ENCODE measurements around the gene GSE1.

Gene GSE1

DNA sequence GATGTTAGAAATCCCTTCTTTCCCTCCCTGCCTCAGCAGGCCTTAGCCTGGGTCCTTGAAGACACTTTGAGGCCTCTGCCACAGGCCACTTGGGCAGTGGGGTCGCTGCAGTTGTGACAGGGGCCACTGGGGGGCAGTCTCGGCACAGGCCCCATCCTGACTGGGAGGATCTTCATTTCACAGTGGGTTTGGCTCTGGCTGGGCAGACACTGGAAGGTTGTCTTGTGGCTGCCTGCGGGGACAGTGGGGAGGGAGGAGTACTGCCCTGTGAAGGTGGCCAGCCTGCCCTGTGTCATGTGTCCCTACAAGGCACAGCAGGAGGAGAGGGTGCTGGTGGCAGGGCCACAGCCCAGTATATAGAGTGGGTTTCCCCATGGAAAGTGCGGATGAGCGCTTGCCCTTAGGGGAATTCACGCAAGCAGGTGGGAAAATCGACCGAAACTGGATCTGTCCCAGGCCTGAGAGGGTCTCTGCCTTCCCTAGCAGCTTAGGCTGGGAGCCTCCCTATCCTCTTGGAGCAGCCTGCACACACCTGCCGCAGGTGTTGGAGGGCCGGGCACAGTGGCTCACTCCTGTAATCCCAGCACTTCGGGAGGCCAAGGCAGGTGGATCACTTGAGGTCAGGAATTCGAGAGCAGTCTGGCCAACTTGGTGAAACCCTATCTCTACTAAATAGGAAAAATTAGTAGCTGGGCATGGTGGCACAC is 46.8 kb downstream of the GSE1 start:
- no peak overlapping the region for H3K4me3 ChIP-seq (ENCODE audit: low read length)
- no peaks in the 10 kb centered on the region for H3K9me3 ChIP-seq (ENCODE audit: low read length)
- peaks cover 64% of the 10 kb centered on the region for H3K36me3 ChIP-seq (ENCODE audit: insufficient read depth, low read length)
- H2AFZ ChIP-seq (ENCODE audit: low read depth, low read length) = no peak overlapping the region
- peaks cover 42% of the 10 kb centered on the region for H3K4me1 ChIP-seq (ENCODE audit: insufficient read depth, low read length)
- H3K27me3 ChIP-seq (ENCODE audit: insufficient read depth, low read length) = no peaks in the 10 kb centered on the region

DNA sequence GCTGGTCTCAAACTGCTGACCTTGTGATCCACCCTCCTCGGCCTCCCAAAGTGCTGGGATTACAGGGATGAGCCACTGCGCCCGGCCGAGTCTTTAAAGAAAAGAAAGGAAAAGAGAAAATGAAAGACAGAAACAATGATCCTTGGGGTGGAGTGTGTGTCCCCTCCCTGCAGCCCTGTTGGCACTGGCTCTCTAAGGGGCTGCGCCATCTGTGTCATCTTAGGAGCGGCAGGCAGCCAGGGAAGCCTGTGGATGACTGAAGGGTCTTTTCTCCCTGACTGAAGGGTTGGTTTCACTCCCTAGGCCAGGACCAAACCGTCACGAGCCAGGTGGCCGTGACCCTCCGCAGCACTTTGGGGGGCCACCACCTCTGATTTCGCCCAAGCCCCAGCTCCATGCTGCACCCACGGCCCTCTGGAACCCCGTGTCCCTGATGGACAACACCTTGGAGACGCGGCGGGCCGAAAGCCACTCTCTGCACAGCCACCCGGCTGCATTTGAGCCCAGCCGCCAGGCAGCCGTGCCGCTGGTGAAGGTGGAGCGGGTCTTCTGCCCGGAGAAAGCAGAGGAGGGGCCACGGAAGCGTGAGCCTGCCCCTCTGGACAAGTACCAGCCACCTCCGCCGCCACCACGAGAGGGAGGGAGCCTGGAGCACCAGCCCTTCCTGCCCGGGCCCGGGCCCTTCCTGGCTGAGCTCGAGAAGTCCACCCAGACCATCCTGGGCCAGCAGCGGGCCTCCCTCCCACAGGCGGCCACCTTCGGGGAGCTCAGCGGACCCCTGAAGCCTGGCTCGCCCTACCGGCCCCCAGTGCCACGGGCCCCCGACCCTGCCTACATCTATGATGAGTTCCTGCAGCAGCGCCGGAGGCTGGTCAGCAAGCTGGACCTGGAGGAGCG is 48.0 kb downstream of the GSE1 start:
- no peak overlapping the region for H2AFZ ChIP-seq (ENCODE audit: low read depth, low read length)
- H3K4me3 ChIP-seq (ENCODE audit: low read length) = no peak overlapping the region
- peaks cover 42% of the 10 kb centered on the region for H3K4me1 ChIP-seq (ENCODE audit: insufficient read depth, low read length)
- peaks cover 64% of the 10 kb centered on the region for H3K36me3 ChIP-seq (ENCODE audit: insufficient read depth, low read length)
- no peaks in the 10 kb centered on the region for H3K9me3 ChIP-seq (ENCODE audit: low read length)
- H3K27me3 ChIP-seq (ENCODE audit: insufficient read depth, low read length) = no peaks in the 10 kb centered on the region

DNA sequence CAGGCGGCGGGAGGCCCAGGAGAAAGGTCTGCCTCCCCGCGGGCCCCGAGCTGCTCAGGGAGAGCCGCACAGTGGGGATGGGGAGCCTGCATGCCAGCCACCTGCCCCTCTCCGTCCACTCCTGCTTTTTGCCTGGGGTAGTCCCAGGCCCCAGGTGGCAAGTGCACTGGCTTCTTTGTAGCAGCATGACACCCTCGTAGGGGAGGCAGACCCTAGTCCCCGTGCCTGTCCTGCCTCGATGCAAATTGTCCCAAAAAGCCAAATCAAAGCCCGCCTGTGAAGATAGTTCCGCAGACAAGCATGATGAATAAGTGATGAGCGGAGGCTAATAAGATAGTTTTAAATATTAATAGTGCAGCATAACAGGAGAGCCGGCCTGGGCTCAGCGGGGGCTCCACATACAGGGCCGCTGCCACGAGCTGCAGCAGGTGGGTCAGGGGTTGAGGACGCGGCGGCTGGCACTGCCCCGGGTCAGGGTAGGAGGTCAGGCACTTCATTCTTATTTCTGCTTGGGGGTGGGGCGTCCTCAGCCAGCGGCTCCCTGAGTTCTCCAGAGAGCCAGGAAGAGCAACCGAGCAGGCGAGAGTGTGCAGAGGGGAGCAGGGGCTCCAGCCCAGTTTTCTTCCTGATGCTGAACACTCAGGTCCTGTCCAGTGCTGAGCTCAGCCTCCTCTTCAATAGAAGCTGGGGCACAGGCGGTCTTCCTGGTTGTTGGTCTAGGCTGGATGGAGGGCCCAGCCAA is 48.8 kb downstream of the GSE1 start:
- H3K27me3 ChIP-seq (ENCODE audit: insufficient read depth, low read length) = no peaks in the 10 kb centered on the region
- peaks cover 42% of the 10 kb centered on the region for H3K4me1 ChIP-seq (ENCODE audit: insufficient read depth, low read length)
- H2AFZ ChIP-seq (ENCODE audit: low read depth, low read length) = no peak overlapping the region
- no peaks in the 10 kb centered on the region for H3K9me3 ChIP-seq (ENCODE audit: low read length)
- H3K36me3 ChIP-seq (ENCODE audit: insufficient read depth, low read length) = peaks cover 66% of the 10 kb centered on the region
- no peak overlapping the region for H3K4me3 ChIP-seq (ENCODE audit: low read length)

DNA sequence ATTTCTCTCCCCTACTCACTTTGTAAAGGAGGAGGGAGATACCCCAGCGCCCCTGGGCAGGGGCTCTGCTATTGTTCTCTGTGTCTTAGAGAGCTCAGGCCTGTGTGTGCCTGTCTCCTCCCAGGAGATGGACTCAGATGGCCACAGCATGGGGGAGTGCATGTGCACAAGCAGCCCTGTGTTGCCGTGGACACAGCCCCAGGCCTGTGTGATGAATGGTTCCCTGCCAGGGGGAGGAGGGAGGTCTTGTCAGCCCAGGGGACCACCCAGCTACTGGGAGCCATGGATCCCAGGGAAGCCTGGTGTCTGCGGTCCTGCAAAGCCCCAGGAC is 49.3 kb downstream of the GSE1 start:
- Histone ChIP-seq H2AFZ (ENCODE audit: low read depth, low read length) (no peak overlapping the region), H3K4me1 (ENCODE audit: insufficient read depth, low read length) (peaks cover 42% of the 10 kb centered on the region), H3K27me3 (ENCODE audit: insufficient read depth, low read length) (no peaks in the 10 kb centered on the region), H3K4me3 (ENCODE audit: low read length) (no peak overlapping the region), H3K36me3 (ENCODE audit: insufficient read depth, low read length) (peaks cover 66% of the 10 kb centered on the region), H3K9me3 (ENCODE audit: low read length) (no peaks in the 10 kb centered on the region)

DNA sequence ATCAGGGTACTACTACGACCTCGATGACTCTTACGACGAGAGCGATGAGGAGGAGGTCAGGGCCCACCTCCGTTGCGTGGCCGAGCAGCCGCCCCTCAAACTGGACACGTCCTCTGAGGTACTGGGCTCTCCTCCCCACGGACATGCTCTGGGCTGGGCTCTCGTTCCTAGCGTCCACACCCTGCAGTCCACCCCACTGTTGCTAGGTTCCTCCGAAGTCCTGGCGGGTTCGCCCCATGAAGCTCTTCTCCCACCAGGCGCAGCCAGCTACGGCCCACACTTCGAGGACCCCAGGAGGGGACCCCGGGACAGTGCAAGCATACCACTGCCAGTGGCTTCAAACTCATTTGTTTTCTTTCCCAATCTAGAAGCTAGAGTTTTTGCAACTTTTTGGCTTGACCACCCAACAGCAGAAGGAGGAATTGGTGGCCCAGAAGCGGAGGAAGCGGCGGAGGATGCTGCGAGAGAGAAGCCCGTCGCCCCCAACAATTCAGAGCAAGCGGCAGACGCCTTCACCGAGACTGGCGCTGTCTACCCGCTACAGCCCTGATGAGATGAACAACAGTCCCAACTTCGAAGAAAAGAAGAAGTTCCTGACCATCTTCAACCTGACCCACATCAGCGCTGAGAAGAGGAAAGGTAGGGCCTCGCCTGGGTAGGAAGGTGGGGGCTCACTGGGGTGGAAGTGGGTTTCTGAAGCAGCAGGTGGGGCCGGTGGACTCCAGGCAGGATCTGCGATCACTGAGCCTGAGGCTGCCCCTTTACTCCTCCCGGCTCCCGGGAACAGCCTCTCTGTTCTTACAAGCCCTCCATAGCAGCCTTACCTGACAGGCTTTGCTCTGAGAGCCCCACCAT is 50.1 kb downstream of the GSE1 start:
- Histone ChIP-seq H3K4me3 (ENCODE audit: low read length) (no peak overlapping the region), H3K36me3 (ENCODE audit: insufficient read depth, low read length) (peaks cover 65% of the 10 kb centered on the region), H3K4me1 (ENCODE audit: insufficient read depth, low read length) (peaks cover 42% of the 10 kb centered on the region), H3K27me3 (ENCODE audit: insufficient read depth, low read length) (no peaks in the 10 kb centered on the region), H2AFZ (ENCODE audit: low read depth, low read length) (no peak overlapping the region), H3K9me3 (ENCODE audit: low read length) (no peaks in the 10 kb centered on the region)

DNA sequence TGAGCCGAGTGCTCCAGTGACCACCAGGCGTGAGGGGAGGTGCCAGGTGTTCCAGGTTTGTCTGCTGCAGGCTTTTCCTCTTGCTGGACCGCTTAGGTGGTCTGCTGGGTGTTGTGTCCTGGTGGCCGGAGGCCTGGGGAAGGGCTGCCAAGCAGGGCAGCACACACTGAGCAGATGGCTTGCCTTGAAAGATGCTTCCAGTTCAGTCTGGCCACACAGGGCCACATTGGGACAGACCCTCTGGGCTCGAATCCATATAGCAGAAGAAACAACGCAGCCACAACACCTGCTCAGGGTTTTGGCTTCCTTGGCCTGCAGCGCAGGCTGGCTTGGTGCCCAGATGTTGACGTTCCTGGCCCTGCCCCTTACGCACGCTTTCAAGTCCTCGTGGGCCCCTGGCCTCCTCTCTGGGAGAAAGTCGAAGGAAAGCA is 50.8 kb downstream of the GSE1 start:
- Histone ChIP-seq H3K9me3 (ENCODE audit: low read length) (no peaks in the 10 kb centered on the region), H3K4me3 (ENCODE audit: low read length) (no peak overlapping the region), H3K27me3 (ENCODE audit: insufficient read depth, low read length) (no peaks in the 10 kb centered on the region), H3K4me1 (ENCODE audit: insufficient read depth, low read length) (peaks cover 42% of the 10 kb centered on the region), H2AFZ (ENCODE audit: low read depth, low read length) (no peak overlapping the region), H3K36me3 (ENCODE audit: insufficient read depth, low read length) (peaks cover 65% of the 10 kb centered on the region)

DNA sequence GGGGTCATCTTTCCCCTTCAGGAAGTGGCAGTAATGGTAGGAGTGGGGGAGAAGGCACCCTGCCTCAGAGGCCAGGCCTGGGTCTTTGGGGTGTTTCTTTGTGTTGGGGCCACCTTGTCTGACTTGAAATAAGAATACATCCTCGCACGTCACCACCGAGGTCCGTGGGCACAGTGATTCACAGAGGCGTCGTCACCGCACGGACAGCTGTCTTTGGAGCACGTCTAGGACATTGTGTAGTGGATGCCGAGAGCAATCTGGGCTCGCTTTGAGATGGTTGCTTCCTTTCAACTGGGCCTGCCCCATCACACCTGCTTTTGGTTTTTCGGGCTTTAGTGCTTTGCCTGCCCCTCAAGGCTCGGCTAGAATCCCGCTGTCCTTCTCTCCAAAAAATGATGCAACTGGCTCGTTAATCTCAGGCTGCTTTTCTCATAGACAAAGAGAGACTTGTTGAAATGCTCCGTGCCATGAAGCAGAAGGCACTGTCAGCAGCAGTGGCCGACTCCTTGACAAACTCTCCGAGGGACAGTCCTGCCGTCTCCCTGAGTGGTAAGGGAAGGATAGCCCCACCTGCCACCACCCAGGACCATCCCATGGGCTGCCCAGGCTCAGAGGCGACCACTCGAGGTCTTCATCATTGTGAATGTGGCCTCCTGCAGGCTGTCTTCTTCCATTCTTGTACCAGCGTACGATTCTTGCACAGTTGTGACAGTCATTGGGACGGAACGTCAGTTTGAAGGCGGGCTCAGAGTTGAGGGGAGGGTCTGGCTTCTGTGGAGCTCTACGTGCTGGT is 51.7 kb downstream of the GSE1 start:
- H3K36me3 ChIP-seq (ENCODE audit: insufficient read depth, low read length) = peaks cover 69% of the 10 kb centered on the region
- H3K9me3 ChIP-seq (ENCODE audit: low read length) = no peaks in the 10 kb centered on the region
- H3K27me3 ChIP-seq (ENCODE audit: insufficient read depth, low read length) = no peaks in the 10 kb centered on the region
- H3K4me3 ChIP-seq (ENCODE audit: low read length) = no peak overlapping the region
- H2AFZ ChIP-seq (ENCODE audit: low read depth, low read length) = no peak overlapping the region
- peaks cover 37% of the 10 kb centered on the region for H3K4me1 ChIP-seq (ENCODE audit: insufficient read depth, low read length)

DNA sequence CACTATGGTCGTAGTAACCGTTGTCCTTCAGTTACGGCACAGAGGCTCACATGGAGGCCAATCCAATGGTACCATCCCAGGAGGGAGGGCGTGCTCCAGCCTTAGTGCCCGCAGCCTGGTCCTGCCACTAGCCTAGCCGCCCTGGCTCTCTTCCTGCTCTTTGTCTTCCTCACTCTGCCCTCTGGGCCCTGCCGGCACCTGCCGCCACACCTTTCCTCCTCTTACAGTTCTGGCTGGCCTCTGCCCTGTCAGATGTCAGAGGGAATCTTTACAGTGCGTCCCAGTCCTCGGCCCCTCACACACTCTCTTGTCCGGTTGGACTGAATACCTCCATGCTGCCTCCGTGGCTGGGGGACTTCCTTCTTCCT is 52.2 kb downstream of the GSE1 start:
- no peaks in the 10 kb centered on the region for H3K9me3 ChIP-seq (ENCODE audit: low read length)
- no peak overlapping the region for H3K4me3 ChIP-seq (ENCODE audit: low read length)
- H3K4me1 ChIP-seq (ENCODE audit: insufficient read depth, low read length) = peaks cover 31% of the 10 kb centered on the region
- peaks cover 68% of the 10 kb centered on the region for H3K36me3 ChIP-seq (ENCODE audit: insufficient read depth, low read length)
- H3K27me3 ChIP-seq (ENCODE audit: insufficient read depth, low read length) = no peaks in the 10 kb centered on the region
- no peak overlapping the region for H2AFZ ChIP-seq (ENCODE audit: low read depth, low read length)

DNA sequence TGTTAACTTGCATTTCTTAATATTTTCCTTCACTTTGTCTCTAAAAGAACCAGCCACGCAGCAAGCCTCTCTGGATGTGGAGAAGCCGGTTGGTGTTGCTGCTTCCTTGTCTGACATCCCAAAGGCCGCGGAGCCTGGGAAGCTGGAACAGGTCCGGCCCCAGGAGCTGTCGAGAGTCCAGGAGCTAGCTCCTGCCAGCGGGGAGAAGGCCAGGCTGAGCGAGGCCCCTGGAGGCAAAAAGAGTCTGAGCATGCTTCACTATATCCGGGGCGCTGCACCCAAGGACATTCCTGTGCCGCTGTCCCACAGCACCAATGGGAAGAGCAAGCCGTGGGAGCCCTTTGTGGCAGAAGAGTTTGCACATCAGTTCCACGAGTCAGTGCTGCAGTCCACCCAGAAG is 52.8 kb downstream of the GSE1 start:
- Histone ChIP-seq H3K36me3 (ENCODE audit: insufficient read depth, low read length) (peaks cover 72% of the 10 kb centered on the region), H3K4me1 (ENCODE audit: insufficient read depth, low read length) (peaks cover 27% of the 10 kb centered on the region), H2AFZ (ENCODE audit: low read depth, low read length) (no peak overlapping the region), H3K27me3 (ENCODE audit: insufficient read depth, low read length) (no peaks in the 10 kb centered on the region), H3K4me3 (ENCODE audit: low read length) (no peak overlapping the region), H3K9me3 (ENCODE audit: low read length) (no peaks in the 10 kb centered on the region)

DNA sequence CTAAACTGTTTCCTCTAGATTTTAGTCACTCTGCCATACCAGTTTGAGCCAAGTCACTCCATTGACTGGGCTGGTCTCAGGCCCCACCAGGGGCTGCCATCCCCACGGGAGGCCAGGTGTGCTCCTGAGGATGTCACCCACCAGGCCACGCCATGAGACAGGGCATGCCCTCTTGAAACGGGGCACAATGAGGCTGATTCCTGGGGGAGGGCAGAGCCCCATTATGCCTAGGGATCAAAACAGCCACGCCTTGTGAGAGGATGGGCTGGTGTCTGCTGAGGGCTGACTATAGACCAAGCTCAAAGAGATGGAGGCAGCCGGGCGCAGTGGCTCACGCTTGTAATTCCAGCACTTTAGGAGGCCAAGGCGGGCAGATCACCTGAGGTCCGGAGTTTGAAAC is 54.1 kb downstream of the GSE1 start:
- Histone ChIP-seq H3K36me3 (ENCODE audit: insufficient read depth, low read length) (peaks cover 83% of the 10 kb centered on the region), H3K27me3 (ENCODE audit: insufficient read depth, low read length) (no peaks in the 10 kb centered on the region), H3K4me1 (ENCODE audit: insufficient read depth, low read length) (peaks cover 13% of the 10 kb centered on the region), H3K9me3 (ENCODE audit: low read length) (no peaks in the 10 kb centered on the region), H2AFZ (ENCODE audit: low read depth, low read length) (no peak overlapping the region), H3K4me3 (ENCODE audit: low read length) (no peak overlapping the region)

DNA sequence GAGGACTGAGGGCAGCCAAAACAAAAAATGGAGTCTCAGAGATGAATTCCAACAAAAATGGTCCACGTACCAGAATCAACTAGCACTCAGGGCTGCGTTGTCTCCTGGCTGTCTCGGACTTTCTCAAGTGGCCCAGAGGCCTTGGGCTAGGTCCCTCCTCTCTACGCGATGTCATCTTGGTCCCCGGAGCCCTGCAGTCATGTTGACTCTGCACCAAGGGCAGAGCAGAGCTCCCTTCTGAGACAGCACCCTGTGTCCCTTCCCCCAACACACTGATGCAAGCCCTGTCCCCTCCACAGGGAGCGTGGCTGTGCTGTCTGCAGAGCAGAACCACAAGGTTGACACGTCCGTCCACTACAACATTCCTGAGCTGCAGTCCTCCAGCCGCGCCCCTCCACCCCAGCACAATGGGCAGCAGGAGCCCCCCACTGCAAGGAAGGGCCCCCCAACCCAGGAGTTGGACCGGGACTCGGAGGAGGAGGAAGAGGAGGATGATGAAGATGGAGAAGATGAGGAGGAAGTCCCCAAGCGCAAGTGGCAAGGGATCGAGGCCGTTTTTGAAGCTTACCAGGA is 54.8 kb downstream of the GSE1 start:
- Histone ChIP-seq H3K4me1 (ENCODE audit: insufficient read depth, low read length) (peaks cover 7% of the 10 kb centered on the region), H3K4me3 (ENCODE audit: low read length) (no peak overlapping the region), H3K36me3 (ENCODE audit: insufficient read depth, low read length) (peaks cover 90% of the 10 kb centered on the region), H3K27me3 (ENCODE audit: insufficient read depth, low read length) (no peaks in the 10 kb centered on the region), H3K9me3 (ENCODE audit: low read length) (no peaks in the 10 kb centered on the region), H2AFZ (ENCODE audit: low read depth, low read length) (no peak overlapping the region)
